H9 (cell line): ENCODE results near the gene TMEM151B. TPM values are rescaled to one million over a fixed set of nuclear protein-coding genes. Genes with fewer than 3 reads are reported as not detected.

Experiments used
- DNase-seq: peaks from one replicate; pipeline ENCODE4 v3.0.0-alpha.2; 2017
- H2AFZ ChIP-seq: one replicate; pipeline ENCODE4 v1.6.1; 2013; ENCODE audit warnings: mild to moderate bottlenecking, low read length, control low read depth, moderate library complexity
- H2AK5ac ChIP-seq: 2 replicates; pipeline ENCODE4 v1.6.1; 2013; ENCODE audit warnings: low read length, control low read depth, mixed read lengths; ENCODE audit not compliant: insufficient read length
- H2BK120ac ChIP-seq: one replicate; pipeline ENCODE4 v1.6.1; 2013; ENCODE audit warnings: low read depth, mild to moderate bottlenecking, low read length, control low read depth, inconsistent platforms; ENCODE audit not compliant: poor library complexity, severe bottlenecking
- H2BK12ac ChIP-seq: 2 replicates; pipeline ENCODE4 v1.6.1; 2013; ENCODE audit warnings: low read length, control low read depth, mixed read lengths, low read depth; ENCODE audit not compliant: insufficient read length
- H2BK15ac ChIP-seq: 2 replicates; pipeline ENCODE4 v1.6.1; 2013; ENCODE audit warnings: low read depth, low read length, control low read depth
- H2BK20ac ChIP-seq: one replicate; pipeline ENCODE4 v1.6.1; 2013; ENCODE audit warnings: low read depth, mild to moderate bottlenecking, low read length, control low read depth, inconsistent platforms; ENCODE audit not compliant: poor library complexity, severe bottlenecking
- H2BK5ac ChIP-seq: 2 replicates; pipeline ENCODE4 v1.6.1; 2013; ENCODE audit warnings: low read length, control low read depth, mixed read lengths; ENCODE audit not compliant: insufficient read length
- H3K14ac ChIP-seq: 2 replicates; pipeline ENCODE4 v1.6.1; 2013; ENCODE audit warnings: low read length, control low read depth; ENCODE audit not compliant: insufficient read depth
- H3K18ac ChIP-seq: 2 replicates; pipeline ENCODE4 v1.6.1; 2013; ENCODE audit warnings: low read depth, mild to moderate bottlenecking, mixed read lengths, low read length, control low read depth; ENCODE audit not compliant: insufficient read length
- H3K23ac ChIP-seq: 2 replicates; pipeline ENCODE4 v1.6.1; 2013; ENCODE audit warnings: low read length, control low read depth, mixed read lengths, low read depth; ENCODE audit not compliant: insufficient read length
- H3K23me2 ChIP-seq: 2 replicates; pipeline ENCODE4 v1.6.1; 2013; ENCODE audit warnings: low read depth, mild to moderate bottlenecking, mixed read lengths, low read length, control low read depth; ENCODE audit not compliant: insufficient read length, poor library complexity, severe bottlenecking
- H3K27ac ChIP-seq: 2 replicates; pipeline ENCODE4 v1.5.1; 2013; ENCODE audit warnings: low read length, control low read depth, mixed read lengths, low read depth; ENCODE audit not compliant: insufficient read length
- H3K27me3 ChIP-seq: 2 replicates; pipeline ENCODE4 v1.6.1; 2013; ENCODE audit warnings: low read length, control low read depth, inconsistent platforms; ENCODE audit not compliant: insufficient read depth
- H3K4ac ChIP-seq: 2 replicates; pipeline ENCODE4 v1.6.1; 2013; ENCODE audit warnings: low read depth, mild to moderate bottlenecking, control low read depth, inconsistent platforms, low read length, moderate library complexity
- H3K4me1 ChIP-seq: 2 replicates; pipeline ENCODE4 v1.6.1; 2013; ENCODE audit warnings: low read length, control low read depth, inconsistent platforms; ENCODE audit not compliant: insufficient read depth
- H3K4me2 ChIP-seq: 2 replicates; pipeline ENCODE4 v1.6.1; 2013; ENCODE audit warnings: low read length, control low read depth, mixed read lengths; ENCODE audit not compliant: insufficient read length, insufficient read depth
- H3K56ac ChIP-seq: 2 replicates; pipeline ENCODE4 v1.6.1; 2013; ENCODE audit warnings: low read depth, mild to moderate bottlenecking, mixed read lengths, low read length, control low read depth; ENCODE audit not compliant: insufficient read length
- H3K79me1 ChIP-seq: 2 replicates; pipeline ENCODE4 v1.6.1; 2013; ENCODE audit warnings: low read depth, mild to moderate bottlenecking, moderate library complexity, low read length, control low read depth, inconsistent platforms; ENCODE audit not compliant: insufficient read depth, poor library complexity, severe bottlenecking
- H3K79me2 ChIP-seq: 2 replicates; pipeline ENCODE4 v1.6.1; 2013; ENCODE audit warnings: low read length, control low read depth, inconsistent platforms; ENCODE audit not compliant: insufficient read depth
- H3K9ac ChIP-seq: 2 replicates; pipeline ENCODE4 v1.6.1; 2013; ENCODE audit warnings: low read length, control low read depth, mixed read lengths; ENCODE audit not compliant: insufficient read length; ENCODE audit errors: extremely low read depth
- H3K9me3 ChIP-seq: one replicate; pipeline ENCODE4 v1.6.1; 2013; ENCODE audit warnings: low read depth, low read length, inconsistent platforms; ENCODE audit not compliant: control insufficient read depth
- H3T11ph ChIP-seq: one replicate; pipeline ENCODE4 v1.6.1; 2013; ENCODE audit warnings: mild to moderate bottlenecking, low read length, control low read depth, inconsistent platforms
- H4K20me1 ChIP-seq: one replicate; pipeline ENCODE4 v1.6.1; 2013; ENCODE audit not compliant: control insufficient read depth, insufficient read length, insufficient read depth
- H4K5ac ChIP-seq: 2 replicates; pipeline ENCODE4 v1.6.1; 2013; ENCODE audit warnings: low read depth, mild to moderate bottlenecking, mixed read lengths, low read length, control low read depth; ENCODE audit not compliant: insufficient read length
- H4K8ac ChIP-seq: replicated peaks from 2 replicates; pipeline ENCODE4 v1.6.1; 2013; ENCODE audit warnings: low read length, control low read depth, mixed read lengths, low read depth; ENCODE audit not compliant: insufficient read length
- H4K91ac ChIP-seq: 2 replicates; pipeline ENCODE4 v1.6.1; 2013; ENCODE audit warnings: low read depth, mild to moderate bottlenecking, moderate library complexity, mixed read lengths, low read length, control low read depth; ENCODE audit not compliant: insufficient read length
- H3K27ac Mint-ChIP-seq, 3 experiments: 2 replicates in 2 of 3; 3 replicates in 1 of 3; pipeline ENCODE4 v1.8.0; 2020 to 2021; ENCODE audit warnings: mixed read lengths in 3 of 3, mild to moderate bottlenecking in 1 of 3, moderate library complexity in 1 of 3
- H3K27me3 Mint-ChIP-seq: 2 replicates; pipeline ENCODE4 v1.8.0; 2021; ENCODE audit warnings: low read depth, mild to moderate bottlenecking, moderate library complexity, mixed read lengths
- H3K36me3 Mint-ChIP-seq, 3 experiments: 2 replicates in 2 of 3; 3 replicates in 1 of 3; pipeline ENCODE4 v1.8.0; 2020 to 2021; ENCODE audit warnings: low read depth in 3 of 3, mixed read lengths in 3 of 3; ENCODE audit not compliant: insufficient read depth in 1 of 3
- H3K4me1 Mint-ChIP-seq, 2 experiments: 2 replicates each; pipeline ENCODE4 v1.8.0; 2020; ENCODE audit warnings: mixed read lengths in 2 of 2
- H3K4me3 Mint-ChIP-seq, 2 experiments: 2 replicates in 1 of 2; 3 replicates in 1 of 2; pipeline ENCODE4 v1.8.0; 2020 to 2021; ENCODE audit warnings: mild to moderate bottlenecking in 2 of 2, mixed read lengths in 2 of 2, moderate library complexity in 1 of 2
- H3K9me3 Mint-ChIP-seq, 2 experiments: 2 replicates in 1 of 2; 3 replicates in 1 of 2; pipeline ENCODE4 v1.8.0; 2020; ENCODE audit warnings: mild to moderate bottlenecking in 2 of 2, mixed read lengths in 2 of 2, moderate library complexity in 1 of 2
- WGBS: extraction: QIAGEN DNeasy Blood & Tissue Kit; methylation state at CpG from one replicate; pipeline ENCODE4 v1.1.7; 2013; ENCODE audit warnings: missing lambda C conversion rate, low lambda C conversion rate, mixed read lengths; ENCODE audit not compliant: insufficient read length; ENCODE audit errors: extremely low coverage; 5-methylcytosine and 5-hydroxymethylcytosine counted together
- total RNA-seq: library from RNA; stranded (reverse); gene quantifications from 2 replicates; pipeline ENCODE4 v1.2.1, GENCODE V29; 2021
- TF ChIP-seq, protein P1 (sequence below): fragments of 200-600 bp; sonication (generic); conservative IDR thresholded peaks from 3 replicates; pipeline ENCODE4 v1.8.0; 2021; ENCODE audit warnings: antibody characterized with exemption, mild to moderate bottlenecking

Gene TMEM151B
- total RNA-seq, 1 experiment from 2014 or later, result 2.4 TPM

DNA sequence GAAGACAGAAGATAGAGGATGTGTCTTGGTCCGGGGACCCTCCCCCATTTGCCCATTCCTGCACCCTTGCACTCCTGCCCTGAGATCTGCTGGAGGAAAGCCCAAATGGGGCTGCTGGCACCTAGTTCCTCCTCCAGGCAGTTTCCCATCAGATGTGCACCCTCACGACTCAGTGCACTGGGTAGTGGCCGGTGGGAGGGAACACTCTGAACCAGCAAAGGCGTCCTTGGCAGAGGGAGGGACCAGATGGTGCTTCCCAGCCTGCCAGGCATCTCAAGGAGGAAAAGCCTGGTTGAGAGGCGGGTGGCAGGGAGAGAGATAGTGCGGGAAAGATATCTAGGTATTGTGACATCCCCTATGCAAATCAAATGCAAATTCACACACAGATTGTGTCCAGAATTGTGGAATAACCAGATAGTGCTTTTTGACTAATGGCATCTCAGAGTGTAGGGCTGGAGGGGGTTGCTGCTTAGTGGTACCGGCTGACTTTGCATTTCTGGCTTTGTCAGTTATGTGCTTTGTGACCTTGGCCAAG, 19.5 kb downstream of the TMEM151B start:
- H3K4me1 Mint-ChIP-seq, result no peaks in the 10 kb centered on the region
- no peak overlapping the region for H3K4me3 Mint-ChIP-seq
- Histone ChIP-seq H3K18ac (no peak overlapping the region), H2BK12ac (no peak overlapping the region), H2BK15ac (no peak overlapping the region), H3K9ac (no peak overlapping the region), H4K20me1 (no peaks in the 10 kb centered on the region), H2BK20ac (no peak overlapping the region), H3K27me3 (peaks cover 2% of the 10 kb centered on the region; the same call in 1 of the 2 replicates), H4K91ac (no peak overlapping the region), H3K23me2 (no peaks in the 10 kb centered on the region), H3K4ac (no peak overlapping the region), H3K4me2 (no peak overlapping the region), H4K8ac (no peak overlapping the region), H2BK5ac (no peak overlapping the region), H2AFZ (no peak overlapping the region), H4K5ac (no peak overlapping the region), H3K9me3 (no peaks in the 10 kb centered on the region), H2AK5ac (no peak overlapping the region), H3K23ac (no peak overlapping the region), H3K14ac (no peak overlapping the region), H2BK120ac (no peak overlapping the region), H3T11ph (no peak overlapping the region), H3K79me2 (no peaks in the 10 kb centered on the region), H3K79me1 (no peaks in the 10 kb centered on the region), H3K27ac (no peak overlapping the region), H3K4me1 (no peaks in the 10 kb centered on the region), H3K56ac (no peak overlapping the region)
- DNase-seq, result no peak
- WGBS, result no CpG with 5 or more reads among the region's 7 CpGs
- H3K36me3 Mint-ChIP-seq, result no peaks in the 10 kb centered on the region
- H3K27me3 Mint-ChIP-seq, result peaks cover 80% of the 10 kb centered on the region
- no peaks in the 10 kb centered on the region for H3K9me3 Mint-ChIP-seq
- H3K27ac Mint-ChIP-seq, result no peak overlapping the region
- TF ChIP-seq, protein P1, sequence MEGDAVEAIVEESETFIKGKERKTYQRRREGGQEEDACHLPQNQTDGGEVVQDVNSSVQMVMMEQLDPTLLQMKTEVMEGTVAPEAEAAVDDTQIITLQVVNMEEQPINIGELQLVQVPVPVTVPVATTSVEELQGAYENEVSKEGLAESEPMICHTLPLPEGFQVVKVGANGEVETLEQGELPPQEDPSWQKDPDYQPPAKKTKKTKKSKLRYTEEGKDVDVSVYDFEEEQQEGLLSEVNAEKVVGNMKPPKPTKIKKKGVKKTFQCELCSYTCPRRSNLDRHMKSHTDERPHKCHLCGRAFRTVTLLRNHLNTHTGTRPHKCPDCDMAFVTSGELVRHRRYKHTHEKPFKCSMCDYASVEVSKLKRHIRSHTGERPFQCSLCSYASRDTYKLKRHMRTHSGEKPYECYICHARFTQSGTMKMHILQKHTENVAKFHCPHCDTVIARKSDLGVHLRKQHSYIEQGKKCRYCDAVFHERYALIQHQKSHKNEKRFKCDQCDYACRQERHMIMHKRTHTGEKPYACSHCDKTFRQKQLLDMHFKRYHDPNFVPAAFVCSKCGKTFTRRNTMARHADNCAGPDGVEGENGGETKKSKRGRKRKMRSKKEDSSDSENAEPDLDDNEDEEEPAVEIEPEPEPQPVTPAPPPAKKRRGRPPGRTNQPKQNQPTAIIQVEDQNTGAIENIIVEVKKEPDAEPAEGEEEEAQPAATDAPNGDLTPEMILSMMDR, result no peak
